HG03095 (cell line): ENCODE results near the gene TMEM39B.
"Not testable (repeated sequence)": the region's sequence is repeated elsewhere in the genome, so short reads cannot be mapped to it uniquely, and the experiment has no call there.

Experiments used
- ATAC-seq: cut with Tn5 transposase; IDR thresholded peaks from one replicate; pipeline ENCODE4 v1.9.1; 2021; ENCODE audit warnings: moderate library complexity; ENCODE audit not compliant: unreplicated experiment

TMEM39B gene

DNA sequence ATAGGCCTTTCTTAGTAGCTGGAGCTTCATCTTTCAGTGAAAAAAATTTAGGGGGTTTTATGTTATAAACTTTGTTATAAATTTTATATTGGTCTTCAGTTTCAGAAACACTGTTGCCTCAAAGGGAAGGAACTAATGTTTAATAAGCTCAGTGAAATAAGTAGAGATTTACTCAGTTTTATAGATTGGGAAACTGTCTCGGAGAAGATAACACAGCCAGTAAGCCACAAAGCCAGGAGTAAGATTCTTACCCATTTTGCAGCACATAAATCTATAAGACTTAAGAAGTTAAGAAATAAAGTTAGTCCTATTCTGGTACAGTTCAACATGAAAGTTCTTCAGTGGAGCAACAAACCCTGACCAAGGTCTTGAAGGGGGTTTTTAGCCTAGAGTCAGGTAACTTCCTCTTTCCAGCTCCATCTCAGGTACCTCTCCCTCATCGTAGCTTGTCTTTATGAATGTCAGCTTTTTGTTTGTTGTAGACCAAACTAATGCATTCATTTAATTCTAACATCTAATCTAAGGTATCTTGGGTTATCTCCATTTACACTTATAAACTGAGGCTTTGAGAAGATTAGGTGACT, 38.4 kb downstream of the TMEM39B start:
- ATAC-seq, result no peak

DNA sequence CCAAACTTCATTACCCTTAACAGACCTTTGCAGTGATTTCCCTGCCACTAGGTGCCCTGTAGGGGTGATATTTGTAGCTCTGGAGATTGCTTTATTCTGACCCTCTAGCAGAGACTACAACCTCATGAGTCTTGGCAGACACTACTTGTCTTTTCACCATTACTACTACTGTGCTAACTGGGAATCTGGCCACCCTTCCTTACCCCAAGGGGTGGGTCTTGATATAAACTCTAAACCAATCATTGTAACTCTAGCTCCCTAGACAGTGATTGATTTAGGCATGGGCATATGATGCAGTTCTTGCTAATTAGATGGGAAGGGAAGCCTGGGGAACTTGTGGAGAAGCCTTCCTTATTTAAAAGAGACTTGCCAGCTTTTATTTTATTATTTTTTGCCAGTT, 39.0 kb downstream of the TMEM39B start:
- no peak for ATAC-seq

DNA sequence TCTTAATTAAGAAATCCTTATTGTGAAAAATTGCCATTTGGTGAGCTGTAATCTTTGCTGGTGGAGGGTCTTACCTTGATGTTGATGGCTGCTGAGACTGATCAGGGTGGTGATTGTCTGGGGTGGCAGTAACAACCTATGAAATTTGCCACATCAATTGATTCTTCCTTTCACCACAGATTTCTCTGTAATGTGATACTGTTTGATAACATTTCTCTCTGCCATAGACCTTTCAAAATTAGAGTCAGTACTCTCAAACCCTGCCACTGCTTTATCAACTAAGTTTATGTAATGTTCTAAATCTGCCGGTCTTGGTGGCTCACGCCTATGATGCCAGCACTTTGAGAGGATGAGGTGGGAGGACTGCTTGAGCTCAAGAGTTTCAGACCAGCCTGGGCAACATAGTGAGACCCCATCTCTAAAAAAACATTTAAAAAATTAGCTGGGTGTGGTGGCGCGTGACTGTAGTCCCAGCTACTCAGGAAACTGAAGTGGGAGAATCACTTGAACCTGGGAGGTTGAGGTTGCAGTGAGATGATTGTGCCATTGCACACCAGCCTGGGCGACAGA, 40.2 kb downstream of the TMEM39B start:
- ATAC-seq, result no peak

GRCh38 chr1:32113436-32113835, 40.7 kb downstream of the TMEM39B start:
- not testable (repeated sequence) for ATAC-seq

- ATAC-seq, result no peak
Measured at GRCh38 chr1:32114420-32114819, 41.7 kb downstream of the TMEM39B start.

DNA sequence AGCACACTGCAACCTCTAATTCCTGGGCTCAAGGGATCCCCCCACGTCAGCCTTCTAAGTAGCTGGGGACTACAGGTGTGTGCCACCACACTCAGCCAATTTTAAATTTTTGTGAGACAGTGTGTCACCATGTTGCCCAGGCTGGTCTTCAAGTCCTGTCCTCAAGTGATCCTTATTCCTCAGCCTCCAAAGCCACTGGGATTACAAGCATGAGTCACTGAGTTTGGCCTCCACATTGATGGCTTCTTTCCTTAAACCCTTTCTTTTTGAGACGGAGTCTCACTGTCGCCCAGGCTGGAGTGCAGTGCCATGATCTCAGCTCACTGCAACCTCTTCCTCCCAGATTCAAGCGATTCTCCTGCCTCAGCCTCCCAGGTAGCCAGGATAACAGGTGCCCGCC, 42.8 kb downstream of the TMEM39B start:
- ATAC-seq, result no peak

- no peak for ATAC-seq
Measured at GRCh38 chr1:32116531-32116930, 43.8 kb downstream of the TMEM39B start.

DNA sequence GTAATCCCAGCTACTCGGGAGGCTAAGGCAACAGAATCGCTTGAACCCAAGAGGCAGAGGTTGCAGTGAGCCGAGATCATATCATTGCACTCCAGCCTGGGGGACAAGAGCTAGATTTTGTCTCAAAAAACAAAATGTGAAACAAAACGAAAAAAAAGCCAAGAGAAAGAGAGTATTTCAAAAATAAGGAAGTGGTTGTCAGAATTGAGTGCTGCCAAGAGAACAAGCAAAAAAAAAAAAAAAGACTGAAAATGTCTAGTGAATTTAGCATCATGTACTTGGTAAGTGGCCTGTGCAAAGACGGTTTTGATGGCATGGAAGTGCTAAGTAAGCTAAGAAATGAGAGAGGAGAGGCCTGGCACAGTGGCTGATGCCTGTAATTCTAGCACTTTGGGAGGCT, 49.4 kb downstream of the TMEM39B start:
- no peak for ATAC-seq

- not testable (repeated sequence) for ATAC-seq
Measured at GRCh38 chr1:32123361-32123760, 50.6 kb downstream of the TMEM39B start.

DNA sequence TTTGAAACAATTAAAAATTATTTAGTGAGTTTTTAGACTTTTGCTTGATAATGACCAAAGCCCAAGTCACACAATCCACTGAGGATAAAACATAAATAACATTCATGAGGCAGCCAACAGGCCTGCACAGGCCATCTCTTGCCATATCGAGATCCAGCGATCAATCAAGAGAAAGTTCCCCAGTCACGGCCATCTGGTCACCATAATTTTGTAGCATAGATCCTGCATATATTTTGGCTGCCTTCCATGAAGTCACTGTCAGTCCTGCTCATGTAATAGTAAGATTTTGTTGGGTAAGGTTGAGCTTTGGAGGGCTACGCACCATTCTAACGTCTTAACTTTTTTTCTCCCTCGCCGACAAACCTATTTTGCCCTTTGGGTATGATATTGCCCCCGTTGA, 52.6 kb downstream of the TMEM39B start:
- ATAC-seq, result no peak

DNA sequence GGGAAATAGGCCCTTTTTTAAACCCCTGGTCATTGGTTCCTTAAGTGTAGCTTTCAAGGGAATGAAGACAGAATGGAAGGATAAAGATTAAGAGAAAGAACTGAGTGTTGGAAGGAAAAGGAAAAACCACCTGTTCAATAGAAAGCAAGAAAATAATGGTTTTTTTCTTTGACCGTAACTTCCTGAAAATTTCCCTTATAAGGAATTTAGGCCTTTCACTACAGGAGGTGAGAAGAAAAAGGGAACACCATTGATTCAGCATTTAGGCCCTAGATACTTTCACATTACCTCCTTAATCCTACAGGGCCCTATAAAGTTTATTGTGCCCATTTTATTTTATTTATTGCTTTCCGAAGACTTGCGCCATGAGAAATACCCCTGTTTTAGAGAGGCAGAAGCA, 54.0 kb downstream of the TMEM39B start:
- no peak for ATAC-seq

- no peak for ATAC-seq
Measured at GRCh38 chr1:32127409-32128198, 54.9 kb downstream of the TMEM39B start.

DNA sequence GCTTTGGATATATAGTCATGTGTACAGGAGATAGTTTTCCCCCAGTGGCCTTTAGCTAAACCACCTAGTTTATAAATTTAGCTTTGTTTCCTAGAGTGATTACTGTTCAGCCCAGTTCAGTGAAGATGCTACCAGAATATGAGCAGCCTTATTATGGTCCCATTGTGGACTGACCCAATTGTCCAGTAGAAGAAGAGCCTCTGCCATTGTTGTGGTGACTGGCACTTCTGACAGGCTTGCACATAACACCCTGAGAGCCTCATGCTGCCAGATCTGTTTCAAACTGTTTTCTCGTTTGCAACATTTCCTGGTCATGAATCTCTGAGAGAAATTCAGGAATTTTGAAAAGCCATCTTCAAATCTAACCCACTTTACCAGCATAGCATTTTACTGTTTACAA, 55.7 kb downstream of the TMEM39B start:
- no peak for ATAC-seq

- ATAC-seq, result no peak
Measured at GRCh38 chr1:32128964-32129363, 56.2 kb downstream of the TMEM39B start.

- not testable (repeated sequence) for ATAC-seq
Measured at GRCh38 chr1:32133950-32134280, 61.2 kb downstream of the TMEM39B start.

DNA sequence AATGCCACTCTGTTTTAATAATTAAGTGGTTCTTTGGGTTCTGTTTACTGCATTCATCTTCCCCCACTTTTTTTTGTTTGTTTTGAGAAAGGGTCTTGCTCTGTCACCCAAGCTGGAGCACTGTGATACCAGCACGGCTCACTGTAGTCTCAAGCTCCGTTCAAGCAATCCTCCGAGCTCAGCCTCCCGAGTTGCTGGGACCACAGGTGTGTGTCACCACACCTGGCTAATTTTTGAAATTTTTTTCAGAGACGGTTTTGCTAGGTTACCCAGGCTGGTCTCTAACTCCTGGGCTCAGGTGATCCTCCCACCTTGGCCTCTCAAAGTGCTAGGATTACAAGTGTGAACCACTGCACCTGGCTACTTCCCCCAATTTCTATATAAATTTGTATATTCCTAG, 64.4 kb downstream of the TMEM39B start:
- ATAC-seq, result no peak

- ATAC-seq, result no peak
Measured at GRCh38 chr1:32138965-32139364, 66.2 kb downstream of the TMEM39B start.

DNA sequence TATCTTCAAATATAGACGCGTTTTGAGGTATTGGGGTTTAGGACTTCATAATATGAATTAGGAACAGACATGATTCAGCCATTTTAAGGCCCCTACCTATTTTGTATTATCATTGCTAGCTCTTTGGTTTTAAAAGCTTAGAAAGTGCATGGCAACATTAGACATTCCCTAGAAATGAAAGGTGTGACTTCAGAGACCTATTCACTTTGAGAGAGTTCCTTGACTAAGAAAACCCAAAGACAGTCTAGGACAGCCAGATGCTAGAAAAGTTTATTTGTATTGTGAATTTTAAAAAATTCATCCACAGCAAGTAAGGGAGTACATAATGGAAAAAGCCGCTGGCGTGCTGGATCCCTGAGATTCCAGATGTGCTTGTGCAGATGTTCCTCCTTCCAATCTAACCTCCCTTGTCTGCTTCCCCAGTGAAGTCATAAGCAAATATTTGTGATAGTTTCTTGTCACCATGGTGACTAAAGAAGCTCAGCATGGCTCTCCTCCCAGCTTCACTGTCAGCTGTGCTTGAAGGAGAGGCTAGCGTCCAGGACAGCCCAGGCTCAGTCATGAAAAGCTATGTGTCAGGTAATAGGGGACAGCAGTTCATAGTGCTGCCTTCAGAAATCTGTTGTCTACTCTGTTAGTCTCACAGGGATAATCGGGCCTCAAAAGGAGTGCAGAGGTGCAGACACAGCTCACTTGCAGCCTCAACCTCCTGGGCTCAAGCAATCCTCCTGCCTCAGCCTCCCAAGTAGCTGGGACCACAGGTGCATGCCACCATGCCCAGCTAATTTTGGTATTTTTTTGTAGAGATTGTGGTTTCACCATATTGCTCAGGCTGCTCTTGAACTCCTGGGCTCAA, 69.9 kb downstream of the TMEM39B start:
- no peak for ATAC-seq

- not testable (repeated sequence) for ATAC-seq
Measured at GRCh38 chr1:32143302-32143695, 70.6 kb downstream of the TMEM39B start.

GRCh38 chr1:32144033-32144432, 71.3 kb downstream of the TMEM39B start:
- no peak for ATAC-seq

GRCh38 chr1:32147799-32148198, 75.1 kb downstream of the TMEM39B start:
- ATAC-seq, result not testable (repeated sequence)

GRCh38 chr1:32150847-32151246, 78.1 kb downstream of the TMEM39B start:
- no peak for ATAC-seq
